Transverse colon (tissue), 4 donors: ENCODE measurements around the gene PTPMT1.

Source experiments
- EP300 ChIP-seq: sonication (generic); formaldehyde crosslinking; IDR thresholded peaks from one replicate; pipeline ENCODE4 v1.6.1; 2017; ENCODE audit warnings: antibody characterized with exemption, low read depth
- POLR2A ChIP-seq: fragments of 450-650 bp; IDR thresholded peaks from one replicate; pipeline ENCODE4 v1.6.1; 2016; ENCODE audit warnings: antibody characterized with exemption, mild to moderate bottlenecking, moderate library complexity
- POLR2AphosphoS5 ChIP-seq, 3 donors: sonication (generic); formaldehyde crosslinking; IDR thresholded peaks; one replicate each; pipeline ENCODE4 v1.6.1; 2016; ENCODE audit warnings: antibody characterized with exemption in 3 of 3
- TF ChIP-seq, protein P1 (sequence below), 5 experiments: fragments of 200-600 bp in 3 of 5; fragments of 450-650 bp in 2 of 5; sonication (generic) in 3 of 5; IDR thresholded peaks; 1 replicate in 2 of 5; 2 replicates in 3 of 5; pipeline ENCODE4 v1.5.1; 2016 to 2017; ENCODE audit warnings: antibody characterized with exemption in 5 of 5, inconsistent platforms in 3 of 5, mild to moderate bottlenecking in 2 of 5, moderate library complexity in 1 of 5

DNA sequence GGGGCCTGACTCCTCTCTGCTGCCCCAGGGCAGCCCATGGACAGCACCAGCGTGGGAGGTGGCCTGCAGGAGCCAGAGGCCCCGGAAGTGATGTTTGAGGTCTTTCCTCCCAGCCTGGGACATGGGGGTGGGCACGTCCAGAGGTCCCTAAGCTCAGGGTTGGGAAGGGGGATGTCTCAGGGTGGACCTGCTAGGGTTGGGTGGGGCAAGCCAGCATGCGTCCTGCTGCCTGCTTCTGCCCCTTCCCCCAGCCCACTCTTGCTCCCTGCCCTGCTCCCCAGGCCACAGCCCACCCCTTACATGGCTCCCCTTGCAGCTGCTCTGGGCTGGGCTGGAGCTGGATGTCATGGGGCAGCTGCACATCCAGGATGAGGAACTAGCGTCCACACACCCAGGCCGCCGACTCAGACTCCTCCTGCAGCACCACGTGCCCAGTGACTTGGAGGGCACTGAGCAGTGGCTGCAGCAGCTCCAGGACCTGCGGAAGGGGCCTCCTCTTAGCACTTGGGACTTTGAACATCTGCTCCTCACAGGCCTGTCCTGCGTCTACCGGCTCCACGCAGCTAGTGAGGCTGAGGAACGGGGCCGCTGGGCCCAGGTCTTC is 22.4 kb downstream of the PTPMT1 start:
- TF ChIP-seq, protein P1, sequence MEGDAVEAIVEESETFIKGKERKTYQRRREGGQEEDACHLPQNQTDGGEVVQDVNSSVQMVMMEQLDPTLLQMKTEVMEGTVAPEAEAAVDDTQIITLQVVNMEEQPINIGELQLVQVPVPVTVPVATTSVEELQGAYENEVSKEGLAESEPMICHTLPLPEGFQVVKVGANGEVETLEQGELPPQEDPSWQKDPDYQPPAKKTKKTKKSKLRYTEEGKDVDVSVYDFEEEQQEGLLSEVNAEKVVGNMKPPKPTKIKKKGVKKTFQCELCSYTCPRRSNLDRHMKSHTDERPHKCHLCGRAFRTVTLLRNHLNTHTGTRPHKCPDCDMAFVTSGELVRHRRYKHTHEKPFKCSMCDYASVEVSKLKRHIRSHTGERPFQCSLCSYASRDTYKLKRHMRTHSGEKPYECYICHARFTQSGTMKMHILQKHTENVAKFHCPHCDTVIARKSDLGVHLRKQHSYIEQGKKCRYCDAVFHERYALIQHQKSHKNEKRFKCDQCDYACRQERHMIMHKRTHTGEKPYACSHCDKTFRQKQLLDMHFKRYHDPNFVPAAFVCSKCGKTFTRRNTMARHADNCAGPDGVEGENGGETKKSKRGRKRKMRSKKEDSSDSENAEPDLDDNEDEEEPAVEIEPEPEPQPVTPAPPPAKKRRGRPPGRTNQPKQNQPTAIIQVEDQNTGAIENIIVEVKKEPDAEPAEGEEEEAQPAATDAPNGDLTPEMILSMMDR (IDR thresholded peaks at IDR 0.05), result no peak
- no peak for TF ChIP-seq POLR2A
- TF ChIP-seq POLR2AphosphoS5 (IDR thresholded peaks at IDR 0.05), result no peak
- no peak for TF ChIP-seq EP300
